ENCODE results near the gene SUGP2. TPM values are rescaled to one million over a fixed set of nuclear protein-coding genes. Genes with fewer than 3 reads are reported as not detected.

Gene SUGP2
- total RNA-seq, 3 donors from 2014 or later (not counting 1 experiment from before 2014, with no cell fraction given) = 220 to 237 (median 236) TPM

GRCh38 chr19:19051478-19052213 is 18.3 kb upstream of the SUGP2 start:
- intact Hi-C loops (cut with micrococcal nuclease) = no loop called here
- no peaks in the 10 kb centered on the region for H3K36me3 Mint-ChIP-seq
- no peak overlapping the region for H3K27ac Mint-ChIP-seq

GRCh38 chr19:19050731-19051130 is 17.4 kb upstream of the SUGP2 start:
- Mint-ChIP-seq H3K4me1 (no peaks in the 10 kb centered on the region), H3K36me3 (no peaks in the 10 kb centered on the region), H3K9me3 (no peaks in the 10 kb centered on the region), H3K27me3 (ENCODE audit: low read depth in 2 of 2) (no peaks in the 10 kb centered on the region), H3K27ac (no peak overlapping the region), H3K4me3 (no peak overlapping the region)
- Histone ChIP-seq H3K27me3 (ENCODE audit: control insufficient read depth, insufficient read depth, low read length) (no peaks in the 10 kb centered on the region), H3K4me1 (ENCODE audit: control insufficient read depth, insufficient read depth, low read length) (no peaks in the 10 kb centered on the region), H3K27ac (ENCODE audit: low read length) (no peak overlapping the region), H3K36me3 (ENCODE audit: control insufficient read depth, insufficient read depth, low read length) (peaks cover 35% of the 10 kb centered on the region), H3K4me3 (ENCODE audit: low read length) (no peak overlapping the region), H3K9me3 (ENCODE audit: control insufficient read depth, insufficient read depth, low read length) (no peaks in the 10 kb centered on the region)
- intact Hi-C loops (cut with micrococcal nuclease) = no loop called here
- no peak for ATAC-seq
- TF ChIP-seq CTCF (IDR thresholded peaks at IDR 0.05) = no peak
- DNase-seq = no peak
- 98% methylated on average over 2 of the region's 2 CpGs for WGBS (ENCODE audit: insufficient coverage)

More at GRCh38 chr19:19051478-19052213, 18.3 kb upstream of the SUGP2 start:
- no peak overlapping the region for H3K27ac ChIP-seq (ENCODE audit: low read length)
- no peak overlapping the region for H3K4me3 Mint-ChIP-seq
- WGBS (ENCODE audit: insufficient coverage) = 98% methylated on average over 20 of the region's 20 CpGs
- no peak overlapping the region for H3K4me3 ChIP-seq (ENCODE audit: low read length)
- no peak for ATAC-seq
- no peaks in the 10 kb centered on the region for H3K9me3 Mint-ChIP-seq
- no peaks in the 10 kb centered on the region for H3K27me3 Mint-ChIP-seq (ENCODE audit: low read depth in 2 of 2)
- DNase-seq = no peak
- H3K36me3 ChIP-seq (ENCODE audit: control insufficient read depth, insufficient read depth, low read length) = peaks cover 37% of the 10 kb centered on the region
- TF ChIP-seq CTCF (IDR thresholded peaks at IDR 0.05) = no peak
- no peaks in the 10 kb centered on the region for H3K4me1 ChIP-seq (ENCODE audit: control insufficient read depth, insufficient read depth, low read length)
- no peaks in the 10 kb centered on the region for H3K9me3 ChIP-seq (ENCODE audit: control insufficient read depth, insufficient read depth, low read length)
- H3K4me1 Mint-ChIP-seq = no peaks in the 10 kb centered on the region
- H3K27me3 ChIP-seq (ENCODE audit: control insufficient read depth, insufficient read depth, low read length) = no peaks in the 10 kb centered on the region

GRCh38 chr19:19050104-19050503 is 16.8 kb upstream of the SUGP2 start:
- Histone ChIP-seq H3K4me3 (ENCODE audit: low read length) (no peak overlapping the region), H3K27ac (ENCODE audit: low read length) (no peak overlapping the region), H3K27me3 (ENCODE audit: control insufficient read depth, insufficient read depth, low read length) (no peaks in the 10 kb centered on the region), H3K4me1 (ENCODE audit: control insufficient read depth, insufficient read depth, low read length) (no peaks in the 10 kb centered on the region), H3K9me3 (ENCODE audit: control insufficient read depth, insufficient read depth, low read length) (no peaks in the 10 kb centered on the region), H3K36me3 (ENCODE audit: control insufficient read depth, insufficient read depth, low read length) (peaks cover 30% of the 10 kb centered on the region)
- no peak for TF ChIP-seq CTCF (IDR thresholded peaks at IDR 0.05)
- Mint-ChIP-seq H3K27ac (no peak overlapping the region), H3K4me1 (no peaks in the 10 kb centered on the region), H3K36me3 (no peaks in the 10 kb centered on the region), H3K4me3 (no peak overlapping the region), H3K9me3 (no peaks in the 10 kb centered on the region), H3K27me3 (ENCODE audit: low read depth in 2 of 2) (no peaks in the 10 kb centered on the region)
- intact Hi-C loops (cut with micrococcal nuclease) = no loop called here
- ATAC-seq = no peak
- WGBS (ENCODE audit: insufficient coverage) = 96% methylated on average over 4 of the region's 4 CpGs
- no peak for DNase-seq

GRCh38 chr19:19049406-19049805 is 16.1 kb upstream of the SUGP2 start:
- Mint-ChIP-seq H3K27ac (no peak overlapping the region), H3K9me3 (no peaks in the 10 kb centered on the region), H3K4me3 (no peak overlapping the region), H3K4me1 (no peaks in the 10 kb centered on the region), H3K27me3 (ENCODE audit: low read depth in 2 of 2) (no peaks in the 10 kb centered on the region), H3K36me3 (no peaks in the 10 kb centered on the region)
- WGBS (ENCODE audit: insufficient coverage) = 91% methylated on average over 1 of the region's 2 CpGs
- no peak for ATAC-seq
- no peak for DNase-seq
- Histone ChIP-seq H3K36me3 (ENCODE audit: control insufficient read depth, insufficient read depth, low read length) (peaks cover 30% of the 10 kb centered on the region), H3K9me3 (ENCODE audit: control insufficient read depth, insufficient read depth, low read length) (no peaks in the 10 kb centered on the region), H3K4me3 (ENCODE audit: low read length) (no peak overlapping the region), H3K4me1 (ENCODE audit: control insufficient read depth, insufficient read depth, low read length) (no peaks in the 10 kb centered on the region), H3K27ac (ENCODE audit: low read length) (no peak overlapping the region), H3K27me3 (ENCODE audit: control insufficient read depth, insufficient read depth, low read length) (no peaks in the 10 kb centered on the region)
- intact Hi-C loops (cut with micrococcal nuclease) = no loop called here
- no peak for TF ChIP-seq CTCF (IDR thresholded peaks at IDR 0.05)

All from natural killer cell (primary cell).